ENCODE measurements around the gene CHADL.

The CHADL gene

GRCh38 chr22:41241133-41241676 lies 474 bp upstream of the CHADL start:
- no peak for TF ChIP-seq CTCF (IDR thresholded peaks at IDR 0.05; ENCODE audit: low read depth, low read length, missing control alignments)
- in situ Hi-C loops (cut with HindIII; ENCODE audit: low sequenced_read_pairs): no loop called here
- DNase-seq (ENCODE audit: low read depth): no peak
- no peak overlapping the region for H3K4me3 ChIP-seq (ENCODE audit: low read depth, low read length)

- in situ Hi-C loops (cut with HindIII; ENCODE audit: low sequenced_read_pairs): no loop called here
- no peak overlapping the region for H3K4me3 ChIP-seq (ENCODE audit: low read depth, low read length)
- no peak for TF ChIP-seq CTCF (IDR thresholded peaks at IDR 0.05; ENCODE audit: low read depth, low read length, missing control alignments)
- DNase-seq (ENCODE audit: low read depth): no peak
These were observed 1.1 kb downstream of the CHADL start for GRCh38 chr22:41239443-41240128.

- TF ChIP-seq CTCF (IDR thresholded peaks at IDR 0.05; ENCODE audit: low read depth, low read length, missing control alignments): no peak
- no peak overlapping the region for H3K4me3 ChIP-seq (ENCODE audit: low read depth, low read length)
- in situ Hi-C loops (cut with HindIII; ENCODE audit: low sequenced_read_pairs): no loop called here
- DNase-seq (ENCODE audit: low read depth): no peak
These were observed 1.9 kb downstream of the CHADL start for GRCh38 chr22:41238570-41239442.

GRCh38 chr22:41237707-41238569 lies 2.8 kb downstream of the CHADL start:
- no peak for DNase-seq (ENCODE audit: low read depth)
- in situ Hi-C loops (cut with HindIII; ENCODE audit: low sequenced_read_pairs): no loop called here
- TF ChIP-seq CTCF (IDR thresholded peaks at IDR 0.05; ENCODE audit: low read depth, low read length, missing control alignments): peak; percentile 51
- peak overlapping the region; percentile 14 for H3K4me3 ChIP-seq (ENCODE audit: low read depth, low read length)

GRCh38 chr22:41237036-41237706 lies 3.6 kb downstream of the CHADL start:
- no peak for TF ChIP-seq CTCF (IDR thresholded peaks at IDR 0.05; ENCODE audit: low read depth, low read length, missing control alignments)
- no peak for DNase-seq (ENCODE audit: low read depth)
- in situ Hi-C loops (cut with HindIII; ENCODE audit: low sequenced_read_pairs): no loop called here
- no peak overlapping the region for H3K4me3 ChIP-seq (ENCODE audit: low read depth, low read length)

All from astrocyte of the cerebellum (primary cell).